Fibroblast of skin of back (primary cell): ENCODE data around the gene IFNL1.
"Not testable (repeated sequence)": the region's sequence is repeated elsewhere in the genome, so short reads cannot be mapped to it uniquely, and the experiment has no call there.

ENCODE experiments used
- DNase-seq: peaks from one replicate; pipeline ENCODE4 v3.0.0-alpha.2; 2013

IFNL1 gene

DNA sequence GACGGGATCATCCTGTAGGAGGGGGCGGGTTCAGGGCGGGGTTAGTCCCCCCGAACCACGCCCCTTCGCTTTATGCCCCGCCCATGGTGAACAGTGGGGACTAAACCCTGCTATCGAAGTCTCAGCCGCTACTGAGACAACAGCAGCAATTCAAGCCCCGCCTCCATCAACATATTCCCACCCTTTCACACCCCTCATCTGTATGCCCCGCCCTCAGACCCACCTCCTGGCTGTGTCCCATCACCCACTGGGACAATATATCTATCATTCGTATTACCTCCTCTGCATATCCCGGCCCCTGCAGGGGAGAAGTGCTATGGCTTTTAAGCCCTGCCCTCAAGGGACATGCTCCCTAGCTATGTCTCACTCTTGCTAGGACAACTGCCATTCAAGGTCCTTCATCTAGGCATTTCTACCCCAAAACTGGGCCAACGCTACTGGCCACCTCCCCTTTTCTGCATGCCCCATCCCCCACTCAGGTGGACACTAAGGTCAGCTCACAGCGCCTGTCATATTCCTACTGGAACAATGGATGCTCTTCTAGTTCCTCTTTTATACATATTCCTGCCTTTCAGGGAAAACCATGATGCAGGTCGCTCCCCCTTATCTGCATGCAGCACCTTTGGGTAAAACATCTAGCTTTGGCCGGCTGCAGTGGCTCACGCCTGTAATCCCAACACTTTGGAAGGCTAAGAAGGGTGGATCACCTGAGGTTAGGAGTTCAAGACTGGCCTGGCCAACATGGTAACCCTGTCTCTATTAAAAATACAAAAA is 12.5 kb downstream of the IFNL1 start:
- DNase-seq, result no peak

GRCh38 chr19:39309305-39309670 is 13.1 kb downstream of the IFNL1 start:
- not testable (repeated sequence) for DNase-seq

DNA sequence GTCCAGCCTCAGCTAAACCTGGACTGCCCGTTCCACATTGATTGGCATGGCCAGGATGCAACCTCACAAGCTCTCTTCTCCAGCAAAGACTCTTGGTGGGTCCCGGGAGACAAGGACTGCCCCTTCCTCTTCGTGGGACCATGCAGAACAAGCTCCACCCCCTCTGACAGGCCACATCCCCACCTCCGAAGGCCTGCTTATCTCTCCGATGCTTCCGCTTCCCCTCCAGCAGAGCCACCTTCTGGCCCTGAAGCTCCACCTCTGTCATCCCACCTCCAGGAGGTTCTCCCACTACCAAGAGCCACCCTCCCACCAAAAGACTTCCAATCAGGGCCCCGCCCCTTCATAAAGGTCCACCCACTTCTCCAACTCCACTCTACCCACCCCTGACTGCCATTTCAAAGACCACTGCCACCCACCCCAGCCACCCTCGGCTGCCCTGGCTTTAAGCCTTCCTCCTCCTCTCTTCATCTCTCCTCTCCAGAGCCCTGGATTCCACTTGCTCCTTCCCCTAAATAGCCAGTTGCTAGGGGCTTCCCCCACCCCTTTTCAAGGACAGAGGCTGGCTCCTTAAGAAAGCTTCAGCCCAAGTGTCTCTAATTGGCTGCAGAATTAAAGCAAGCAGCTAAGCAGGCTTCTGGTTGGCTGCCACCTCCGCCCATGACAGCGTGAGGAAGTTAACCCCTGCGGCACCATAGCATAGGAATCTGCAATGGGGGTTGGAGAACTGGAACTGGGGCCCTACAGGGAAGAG is 14.5 kb downstream of the IFNL1 start:
- no peak for DNase-seq

GRCh38 chr19:39314016-39314728 is 18.0 kb downstream of the IFNL1 start:
- DNase-seq, result no peak

DNA sequence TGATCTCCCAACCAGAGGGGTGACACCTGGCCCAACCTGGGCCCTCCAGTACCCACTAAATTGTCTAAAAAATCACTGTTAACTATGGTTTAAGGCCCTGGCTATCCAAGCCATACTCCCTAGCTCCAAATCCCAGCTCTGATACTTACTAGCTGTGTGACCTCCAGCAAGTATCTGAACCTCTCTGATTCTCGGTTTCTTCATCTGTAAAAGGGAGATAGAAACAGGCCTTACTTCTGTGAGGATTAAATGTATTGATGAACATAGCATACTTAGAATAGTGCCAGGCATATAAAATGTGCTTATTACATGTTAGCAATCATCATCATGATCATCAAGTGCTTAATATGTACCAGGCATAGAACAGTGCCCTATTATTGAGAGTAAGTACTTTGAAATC is 19.7 kb downstream of the IFNL1 start:
- no peak for DNase-seq

- no peak for DNase-seq
These were observed 20.6 kb downstream of the IFNL1 start for GRCh38 chr19:39316627-39317321.

- no peak for DNase-seq
These were observed 21.3 kb downstream of the IFNL1 start for GRCh38 chr19:39317476-39317875.

DNA sequence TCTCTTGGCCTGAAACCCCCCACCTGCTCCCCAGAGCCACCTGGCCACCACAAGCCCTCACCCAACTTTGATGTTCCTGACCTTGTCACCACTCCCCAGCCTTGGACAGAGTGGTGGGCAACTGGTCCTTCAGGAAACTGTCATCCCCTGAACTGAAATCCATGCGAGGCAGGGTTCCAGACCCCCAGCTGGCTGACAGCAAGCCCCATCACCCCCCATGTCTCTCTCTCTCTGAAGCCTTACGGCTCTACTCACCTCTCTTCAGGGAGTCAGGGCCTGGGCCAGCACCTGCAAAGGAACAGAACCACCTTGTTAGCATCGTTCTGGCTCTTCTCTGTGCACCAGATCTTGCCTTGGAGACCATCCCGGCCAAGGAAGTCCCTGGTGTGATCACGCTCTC is 21.9 kb downstream of the IFNL1 start:
- DNase-seq, result no peak

- DNase-seq, result no peak
These were observed 22.5 kb downstream of the IFNL1 start for GRCh38 chr19:39318690-39319089.

DNA sequence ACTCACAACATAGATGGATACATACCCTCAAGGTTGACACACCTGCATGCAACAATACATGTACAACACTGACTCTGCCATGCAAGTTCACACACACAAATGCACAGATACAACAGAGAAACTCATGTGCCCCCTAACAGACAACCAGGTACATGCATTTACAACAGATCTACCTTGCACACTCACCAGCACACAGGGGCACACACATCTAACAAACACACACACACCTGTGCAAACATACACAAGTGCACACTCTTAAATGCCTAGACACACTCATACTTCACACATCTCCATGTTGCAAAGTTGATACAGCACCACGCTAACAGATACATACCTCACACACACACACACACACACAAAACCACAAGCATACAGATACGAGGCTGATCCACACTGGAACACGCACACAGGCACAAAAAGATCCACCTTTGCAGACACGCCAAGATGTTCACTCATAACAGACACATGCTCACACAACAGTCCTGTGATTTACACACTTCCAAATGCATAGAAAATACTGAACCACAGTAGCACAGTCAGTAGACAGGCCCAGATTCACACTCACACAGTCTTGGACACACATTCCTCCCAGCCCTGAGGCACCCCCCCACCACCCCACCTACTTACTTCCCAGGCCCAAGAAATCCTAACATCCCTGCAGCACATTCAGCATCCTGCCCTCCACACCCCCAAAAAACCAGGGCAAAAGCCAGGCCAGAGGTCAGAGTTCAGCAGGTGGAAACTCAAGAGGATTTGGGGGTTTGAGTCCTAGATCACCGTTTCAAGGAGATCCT is 23.1 kb downstream of the IFNL1 start:
- DNase-seq, result no peak

DNA sequence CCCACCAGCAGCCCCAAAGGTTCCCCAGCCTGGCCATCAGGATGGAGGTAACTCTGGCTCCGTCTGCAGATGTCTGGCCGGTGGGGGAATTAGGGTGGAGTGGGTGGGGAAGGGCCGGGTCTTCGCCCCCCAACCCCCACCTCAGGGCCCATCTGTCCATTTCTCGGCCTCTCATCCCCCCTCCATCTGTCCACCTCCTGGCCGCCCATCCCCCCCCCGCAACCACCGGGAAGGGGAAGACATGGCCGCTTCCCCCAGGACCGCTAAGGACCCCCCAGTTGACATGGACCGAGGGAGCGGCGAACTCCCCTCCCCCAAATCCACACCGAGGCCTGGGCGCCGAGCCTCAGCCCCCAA is 23.7 kb downstream of the IFNL1 start:
- DNase-seq, result no peak

DNA sequence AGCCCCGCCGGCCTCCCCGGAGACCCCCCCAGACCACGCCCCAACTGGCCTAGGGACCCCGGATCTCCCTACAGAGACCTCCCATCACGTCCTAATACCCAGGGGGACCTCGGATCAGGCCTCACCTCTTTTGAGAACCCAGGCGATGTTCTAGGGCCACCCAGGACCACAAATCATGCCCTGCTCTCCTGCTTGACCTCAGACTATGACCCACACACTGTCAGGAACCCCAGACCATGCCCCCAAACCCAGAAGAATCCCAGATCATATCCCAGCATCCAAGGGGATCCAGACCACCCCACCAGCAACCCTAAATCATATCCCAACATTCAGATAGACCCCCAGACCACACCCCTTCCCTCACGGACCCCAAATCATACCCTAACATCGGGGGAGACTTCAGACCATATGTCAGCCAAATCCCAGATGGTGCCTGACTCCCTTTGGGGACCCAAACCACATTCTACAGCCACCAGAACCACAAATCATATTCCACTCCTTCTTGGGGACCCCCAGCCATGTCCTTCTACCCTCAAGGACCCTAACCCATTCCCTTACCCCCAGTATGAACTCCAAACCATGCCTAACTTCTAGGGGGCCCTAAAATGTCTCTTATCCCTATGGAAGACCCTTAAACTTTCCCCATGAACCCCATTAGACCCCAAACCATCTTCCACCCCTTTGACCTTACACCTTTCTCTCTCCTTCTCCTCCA is 25.1 kb downstream of the IFNL1 start:
- DNase-seq, result no peak

GRCh38 chr19:39321832-39322176 is 25.6 kb downstream of the IFNL1 start:
- DNase-seq, result no peak

- no peak for DNase-seq
These were observed 28.1 kb downstream of the IFNL1 start for GRCh38 chr19:39324242-39324842.

- DNase-seq, result peak; percentile 28
These were observed 29.8 kb downstream of the IFNL1 start for GRCh38 chr19:39325778-39326665.

GRCh38 chr19:39327363-39328045 is 31.3 kb downstream of the IFNL1 start:
- no peak for DNase-seq

- peak; percentile 64 for DNase-seq
These were observed 32.0 kb downstream of the IFNL1 start for GRCh38 chr19:39328046-39328705.

DNA sequence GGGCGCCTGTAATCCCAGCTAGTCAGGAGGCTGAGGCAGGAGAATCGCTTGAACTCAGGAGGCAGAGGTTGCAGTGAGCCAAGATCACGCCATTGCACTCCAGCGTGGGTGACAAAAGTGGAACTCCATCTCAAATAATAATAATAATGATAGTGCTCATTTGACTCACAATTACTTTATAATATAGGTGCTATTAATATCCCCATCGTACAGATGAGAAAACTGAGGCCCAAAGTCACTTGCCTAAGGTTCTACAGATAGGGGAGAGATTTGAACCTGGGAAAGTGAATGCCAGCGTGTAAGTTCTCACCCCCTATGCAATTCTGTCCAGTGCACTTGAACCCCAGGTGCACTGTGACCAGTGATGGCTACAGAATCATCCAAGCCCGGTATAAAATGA is 33.7 kb downstream of the IFNL1 start:
- DNase-seq, result no peak

- no peak for DNase-seq
These were observed 36.1 kb downstream of the IFNL1 start for GRCh38 chr19:39332293-39332692.
